NCI-H2196 (cell line): ENCODE measurements around the gene SPRY1.

ENCODE experiments used
- DNase-seq: peaks from one replicate; lab custom pipeline; 2025; ENCODE audit not compliant: unreplicated experiment; lab: John Stamatoyannopoulos, UW

SPRY1 gene

GRCh38 chr4:123379392-123379791 lies 17.2 kb upstream of the SPRY1 start:
- no peak for DNase-seq

DNA sequence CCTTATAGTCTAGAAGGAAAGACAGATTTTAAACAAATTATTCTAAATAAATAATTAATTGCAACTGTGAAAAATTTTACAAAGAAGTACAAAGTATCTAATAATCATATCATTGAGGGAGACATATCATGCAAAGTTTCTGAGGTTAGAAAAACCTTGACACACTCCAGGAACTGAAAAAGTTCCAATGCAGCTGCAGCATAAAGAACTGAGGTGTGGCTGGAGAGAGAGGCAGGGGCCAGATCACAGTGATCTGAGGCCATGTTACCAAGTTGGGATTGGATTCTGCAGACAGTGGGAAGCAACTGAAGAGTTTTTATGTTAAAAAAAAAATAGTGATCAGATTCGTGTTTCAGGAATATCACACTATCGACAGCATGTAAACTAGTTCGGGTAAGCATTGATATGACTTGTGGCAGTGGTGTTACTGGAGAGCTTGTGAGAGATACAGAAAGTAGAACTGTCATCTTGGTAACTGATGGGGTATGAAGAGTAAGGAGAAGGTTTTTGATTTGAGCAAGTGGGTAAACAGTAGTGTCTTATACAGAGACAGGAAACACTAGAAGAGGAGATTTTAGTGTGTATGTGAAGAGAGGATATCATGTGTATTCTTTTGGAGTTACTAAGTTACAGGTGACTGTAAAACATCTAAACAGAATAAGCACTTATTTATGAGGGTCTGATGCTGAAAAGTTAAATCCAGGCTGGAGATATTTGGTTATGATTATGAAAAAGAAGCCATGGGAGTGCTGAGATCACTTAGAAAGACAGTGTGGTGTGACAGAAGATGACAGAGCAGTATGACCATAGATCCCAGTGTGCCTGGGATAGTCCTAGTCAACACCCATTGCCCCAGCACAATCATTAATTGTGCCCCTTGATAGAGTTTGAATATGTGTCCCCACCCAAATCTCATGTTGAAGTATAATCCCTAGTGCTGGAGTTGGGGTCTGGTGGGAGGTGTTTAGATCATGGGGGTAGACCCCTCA lies 15.6 kb upstream of the SPRY1 start:
- no peak for DNase-seq

- no peak for DNase-seq
Observed at GRCh38 chr4:123381996-123382395, 14.6 kb upstream of the SPRY1 start.

GRCh38 chr4:123383566-123383965 lies 13.0 kb upstream of the SPRY1 start:
- no peak for DNase-seq

GRCh38 chr4:123386609-123387008 lies 10.0 kb upstream of the SPRY1 start:
- DNase-seq: no peak

DNA sequence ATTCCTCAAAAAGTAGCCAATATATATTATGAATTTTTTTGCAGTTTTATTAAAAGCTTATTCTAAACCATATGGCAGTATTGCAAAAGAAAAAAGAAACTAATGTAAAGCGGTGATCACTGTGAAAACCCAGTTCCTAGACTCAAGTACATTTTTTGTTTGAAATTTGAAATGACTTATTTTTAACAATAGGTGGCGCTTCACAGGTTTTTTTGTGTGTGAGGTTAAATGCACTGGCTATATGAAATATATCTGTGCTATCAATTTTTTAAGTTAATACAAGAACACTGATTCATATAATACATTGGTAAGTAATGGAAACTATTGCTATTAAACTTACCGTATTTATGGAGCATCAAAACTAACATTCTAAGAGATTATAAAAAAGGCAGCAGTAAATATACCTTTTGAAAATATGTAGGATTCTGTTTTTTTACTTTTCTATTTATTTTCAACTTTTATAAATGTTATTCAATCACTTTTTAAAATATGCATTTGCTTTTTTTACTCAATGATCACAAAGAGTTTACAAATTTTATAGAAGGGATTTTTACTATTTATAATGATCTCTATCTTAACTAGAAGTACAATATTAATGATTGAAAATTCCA lies 5.6 kb upstream of the SPRY1 start:
- DNase-seq: no peak

DNA sequence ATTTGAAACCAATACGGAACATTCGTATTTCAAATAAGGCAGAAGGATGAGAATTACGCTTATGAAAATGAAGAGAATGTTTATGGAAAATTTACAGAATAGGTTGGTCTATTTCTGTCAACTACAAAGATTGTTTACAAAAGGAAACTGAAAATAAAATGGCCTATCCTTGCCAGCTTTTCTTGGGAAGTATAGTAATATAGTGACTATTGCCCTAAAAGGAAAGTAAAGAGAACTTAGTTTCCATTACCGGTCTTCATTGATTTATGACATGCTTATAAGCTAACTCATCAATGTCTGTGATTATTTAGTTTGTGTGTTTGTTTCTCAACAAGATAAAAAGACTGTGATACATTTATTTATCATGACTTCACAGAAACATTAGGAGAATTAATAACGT lies 2.9 kb upstream of the SPRY1 start:
- no peak for DNase-seq

GRCh38 chr4:123397144-123398065 lies 810 bp downstream of the SPRY1 start:
- peak; percentile 11 for DNase-seq

- peak; percentile 50 for DNase-seq
Observed at GRCh38 chr4:123398066-123398852, 1.7 kb downstream of the SPRY1 start.

- peak; percentile 7 for DNase-seq
Observed at GRCh38 chr4:123398853-123399626, 2.4 kb downstream of the SPRY1 start.

DNA sequence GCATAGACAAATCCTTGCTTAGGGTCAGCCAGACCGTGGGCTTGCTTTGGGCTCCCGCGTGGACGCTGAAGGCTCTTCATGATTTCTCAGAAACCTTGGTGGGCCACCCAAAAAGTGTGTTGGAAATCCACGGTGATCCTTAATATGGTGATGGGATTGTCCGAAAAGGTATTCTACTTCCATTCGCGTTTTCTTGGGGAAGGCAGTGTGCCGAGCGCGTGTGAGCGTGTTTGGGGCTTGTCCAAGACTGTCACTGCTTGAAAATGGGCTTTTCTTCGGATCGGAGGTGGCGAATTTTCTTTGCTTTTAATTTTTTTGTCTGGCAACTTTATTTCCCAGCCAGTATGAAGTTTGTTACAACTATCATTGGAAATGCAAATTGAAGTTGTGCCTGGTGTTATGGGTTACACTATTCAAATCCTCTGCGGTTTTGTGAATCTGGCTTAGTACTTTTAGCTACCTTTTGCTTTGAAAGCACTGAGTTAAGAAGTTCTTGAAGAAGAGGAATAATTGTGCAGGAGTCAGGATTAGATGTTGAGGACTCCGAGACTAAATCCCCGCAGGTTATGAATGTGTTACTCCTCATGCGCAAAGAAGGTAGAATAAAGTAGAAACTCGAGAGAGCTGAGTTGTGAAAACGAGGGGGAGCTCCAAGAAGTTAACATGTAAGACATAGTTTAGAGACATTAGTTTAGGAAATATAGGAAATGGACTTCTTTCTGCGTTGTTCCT lies 3.2 kb downstream of the SPRY1 start:
- no peak for DNase-seq

GRCh38 chr4:123401271-123402120 lies 4.9 kb downstream of the SPRY1 start:
- DNase-seq: no peak

DNA sequence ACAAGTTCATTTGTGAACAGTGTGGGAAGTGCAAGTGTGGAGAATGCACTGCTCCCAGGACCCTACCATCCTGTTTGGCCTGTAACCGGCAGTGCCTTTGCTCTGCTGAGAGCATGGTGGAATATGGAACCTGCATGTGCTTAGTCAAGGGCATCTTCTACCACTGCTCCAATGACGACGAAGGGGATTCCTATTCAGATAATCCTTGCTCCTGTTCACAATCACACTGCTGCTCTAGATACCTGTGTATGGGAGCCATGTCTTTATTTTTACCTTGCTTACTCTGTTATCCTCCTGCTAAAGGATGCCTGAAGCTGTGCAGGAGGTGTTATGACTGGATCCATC lies 5.5 kb downstream of the SPRY1 start:
- DNase-seq: no peak

DNA sequence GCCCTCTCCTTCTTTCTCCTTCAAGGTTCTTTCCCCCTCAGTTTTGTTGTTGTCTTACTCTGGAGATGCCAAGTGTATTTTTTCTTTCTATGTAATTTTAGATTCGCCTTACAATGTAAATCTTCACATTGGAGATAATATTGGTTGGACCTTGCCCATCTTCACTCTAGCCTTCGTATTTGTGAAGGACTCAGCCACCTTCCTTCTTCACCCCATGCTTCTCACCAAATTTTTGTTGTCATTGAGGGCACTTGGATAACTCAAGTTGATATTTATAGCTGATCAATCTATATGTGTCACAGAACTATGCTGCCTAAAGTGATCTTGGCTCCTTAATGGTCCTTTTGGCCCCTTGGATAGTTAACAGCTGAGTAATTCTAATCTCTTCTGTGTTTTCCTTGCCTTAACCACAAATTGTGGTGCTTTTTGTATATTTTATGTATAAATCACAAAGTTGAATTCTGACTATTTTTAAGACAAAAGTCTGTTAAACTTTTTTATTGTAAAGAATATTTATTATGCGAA lies 6.5 kb downstream of the SPRY1 start:
- DNase-seq: no peak

- DNase-seq: no peak
Observed at GRCh38 chr4:123404533-123404932, 7.9 kb downstream of the SPRY1 start.

DNA sequence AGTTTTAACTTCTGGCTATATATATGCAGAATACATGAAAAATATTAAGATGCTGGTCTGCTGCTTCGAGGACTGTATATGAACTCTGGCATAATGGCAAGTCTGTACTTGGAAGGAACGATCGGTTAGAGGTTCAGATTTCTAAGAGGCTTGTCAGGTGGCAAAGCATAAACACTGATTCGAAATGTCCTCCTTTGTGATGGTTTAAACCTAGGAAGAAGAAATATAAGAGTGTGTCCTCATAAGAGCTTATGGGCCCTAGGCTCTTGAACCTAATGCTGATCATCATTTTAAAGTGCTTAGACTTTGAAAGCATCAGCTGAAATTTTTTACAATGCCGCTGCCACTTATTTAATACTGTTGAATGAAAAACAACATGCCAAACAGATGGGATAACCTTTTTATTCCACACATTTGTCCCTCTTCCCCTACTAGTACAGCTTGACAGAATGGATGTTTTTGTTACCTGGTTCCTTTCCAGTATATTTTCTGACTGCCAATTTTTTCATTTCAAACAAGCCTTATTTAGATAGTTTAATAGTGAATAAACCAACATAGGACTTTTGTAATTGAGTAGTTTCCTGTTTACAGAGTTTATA lies 8.8 kb downstream of the SPRY1 start:
- no peak for DNase-seq

DNA sequence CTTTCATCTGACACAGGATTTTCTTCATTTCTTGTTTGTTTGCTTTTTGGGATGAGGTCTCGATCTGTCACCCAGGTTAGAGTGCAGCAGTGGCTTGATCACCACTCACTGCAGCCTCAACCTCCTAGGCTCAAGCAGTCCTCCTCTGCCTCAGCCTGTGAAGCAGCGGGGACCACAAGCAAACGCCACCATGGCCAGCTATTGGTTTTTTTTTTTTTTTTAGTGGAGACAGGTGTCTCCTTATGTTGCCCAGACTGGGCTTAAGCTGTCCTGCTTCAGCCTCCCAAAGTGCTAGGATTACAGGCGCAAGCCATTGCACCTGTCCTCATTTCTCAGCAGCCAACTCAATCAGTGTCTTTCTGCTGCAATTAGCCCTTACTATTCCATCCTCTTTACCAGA lies 10.3 kb downstream of the SPRY1 start:
- DNase-seq: no peak
